Transverse colon (tissue), 4 donors: ENCODE results near the gene ZNF653.
"Not testable (repeated sequence)": the region's sequence is repeated elsewhere in the genome, so short reads cannot be mapped to it uniquely, and the experiment has no call there.

Source experiments
- EP300 ChIP-seq: sonication (generic); formaldehyde crosslinking; IDR thresholded peaks from one replicate; pipeline ENCODE4 v1.6.1; 2017; ENCODE audit warnings: antibody characterized with exemption, low read depth
- POLR2A ChIP-seq: fragments of 450-650 bp; IDR thresholded peaks from one replicate; pipeline ENCODE4 v1.6.1; 2016; ENCODE audit warnings: antibody characterized with exemption, mild to moderate bottlenecking, moderate library complexity
- POLR2AphosphoS5 ChIP-seq, 3 donors: sonication (generic); formaldehyde crosslinking; IDR thresholded peaks; one replicate each; pipeline ENCODE4 v1.6.1; 2016; ENCODE audit warnings: antibody characterized with exemption in 3 of 3
- TF ChIP-seq, protein P1 (sequence below), 5 experiments: fragments of 200-600 bp in 3 of 5; fragments of 450-650 bp in 2 of 5; sonication (generic) in 3 of 5; IDR thresholded peaks; 1 replicate in 2 of 5; 2 replicates in 3 of 5; pipeline ENCODE4 v1.5.1; 2016 to 2017; ENCODE audit warnings: antibody characterized with exemption in 5 of 5, inconsistent platforms in 3 of 5, mild to moderate bottlenecking in 2 of 5, moderate library complexity in 1 of 5

DNA sequence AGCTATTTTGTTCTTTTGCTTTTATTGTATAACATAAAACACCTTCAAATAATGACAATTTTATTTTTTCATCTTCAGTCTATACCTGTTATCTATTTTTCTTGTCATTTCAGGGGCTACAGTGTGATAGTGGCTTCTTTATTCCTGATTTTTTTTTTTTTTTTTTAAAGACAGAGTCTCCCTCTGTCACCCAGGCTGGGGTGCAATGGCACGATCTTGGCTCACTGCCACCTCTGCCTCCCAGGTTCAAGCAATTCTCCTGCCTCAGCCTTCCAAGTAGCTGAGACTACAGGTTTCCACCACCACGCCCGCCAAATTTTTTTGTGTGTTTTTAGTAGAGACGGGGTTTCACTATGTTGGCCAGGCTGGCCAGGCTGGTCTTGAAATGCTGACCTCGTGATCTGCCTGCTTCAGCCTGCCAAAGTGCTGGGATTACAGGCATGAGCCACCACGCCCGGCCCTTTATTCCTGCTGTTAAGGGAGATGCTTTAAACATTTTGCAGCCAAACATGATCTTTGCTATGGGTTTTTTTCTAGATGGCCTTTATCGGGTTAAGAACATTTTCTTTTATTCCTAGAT lies 37.3 kb downstream of the ZNF653 start:
- TF ChIP-seq, protein P1, sequence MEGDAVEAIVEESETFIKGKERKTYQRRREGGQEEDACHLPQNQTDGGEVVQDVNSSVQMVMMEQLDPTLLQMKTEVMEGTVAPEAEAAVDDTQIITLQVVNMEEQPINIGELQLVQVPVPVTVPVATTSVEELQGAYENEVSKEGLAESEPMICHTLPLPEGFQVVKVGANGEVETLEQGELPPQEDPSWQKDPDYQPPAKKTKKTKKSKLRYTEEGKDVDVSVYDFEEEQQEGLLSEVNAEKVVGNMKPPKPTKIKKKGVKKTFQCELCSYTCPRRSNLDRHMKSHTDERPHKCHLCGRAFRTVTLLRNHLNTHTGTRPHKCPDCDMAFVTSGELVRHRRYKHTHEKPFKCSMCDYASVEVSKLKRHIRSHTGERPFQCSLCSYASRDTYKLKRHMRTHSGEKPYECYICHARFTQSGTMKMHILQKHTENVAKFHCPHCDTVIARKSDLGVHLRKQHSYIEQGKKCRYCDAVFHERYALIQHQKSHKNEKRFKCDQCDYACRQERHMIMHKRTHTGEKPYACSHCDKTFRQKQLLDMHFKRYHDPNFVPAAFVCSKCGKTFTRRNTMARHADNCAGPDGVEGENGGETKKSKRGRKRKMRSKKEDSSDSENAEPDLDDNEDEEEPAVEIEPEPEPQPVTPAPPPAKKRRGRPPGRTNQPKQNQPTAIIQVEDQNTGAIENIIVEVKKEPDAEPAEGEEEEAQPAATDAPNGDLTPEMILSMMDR (IDR thresholded peaks at IDR 0.05): not testable (repeated sequence)
- TF ChIP-seq POLR2A; POLR2AphosphoS5 (IDR thresholded peaks at IDR 0.05); EP300: not testable (repeated sequence)
